ENCODE measurements around the gene INPP5D. TPM values are rescaled to one million over a fixed set of nuclear protein-coding genes. Genes with fewer than 3 reads are reported as not detected.

The INPP5D gene
- total RNA-seq, 2 experiments from 2014 or later = 50.9 to 51.0 TPM

DNA sequence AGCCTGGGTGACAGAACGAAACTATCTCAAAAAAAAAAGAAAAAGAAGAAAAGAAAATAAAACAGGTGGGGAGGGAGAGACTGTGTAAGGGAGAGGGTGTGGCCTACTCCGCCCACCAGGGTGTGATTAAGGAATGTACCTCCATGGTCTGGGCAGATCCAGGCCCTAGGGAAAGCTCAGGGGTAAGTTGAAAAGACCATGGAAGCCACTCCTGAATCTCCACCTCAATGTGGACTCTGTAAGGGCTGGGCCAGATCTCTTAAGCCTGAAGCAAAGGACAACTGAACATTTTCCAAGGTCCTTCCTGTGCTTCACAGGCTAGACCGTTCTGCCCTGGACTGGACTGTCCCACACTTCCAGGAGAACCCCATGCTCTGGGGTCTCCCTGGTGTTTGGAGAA lies 181.7 kb downstream of the INPP5D start:
- no peaks in the 10 kb centered on the region for H3K27me3 Mint-ChIP-seq (ENCODE audit: low read depth)
- H3K4me1 Mint-ChIP-seq (ENCODE audit: low read depth) = peaks cover 56% of the 10 kb centered on the region
- peak overlapping the region; percentile 14 for H3K27ac Mint-ChIP-seq
- CTCF ChIA-PET = interaction anchor here (0.8 to 2.4 kb wide), 3 partner anchors 9 to 348 kb away, joined by 4 to 8 read pairs (median 7); partner anchors contain the start of gene ATG16L1
- H3K9me3 Mint-ChIP-seq = no peaks in the 10 kb centered on the region
- intact Hi-C loops (cut with micrococcal nuclease) = no loop called here
- no peaks in the 10 kb centered on the region for H3K36me3 Mint-ChIP-seq (ENCODE audit: low read depth)
- H3K4me3 Mint-ChIP-seq = no peak overlapping the region
- no peak for DNase-seq

DNA sequence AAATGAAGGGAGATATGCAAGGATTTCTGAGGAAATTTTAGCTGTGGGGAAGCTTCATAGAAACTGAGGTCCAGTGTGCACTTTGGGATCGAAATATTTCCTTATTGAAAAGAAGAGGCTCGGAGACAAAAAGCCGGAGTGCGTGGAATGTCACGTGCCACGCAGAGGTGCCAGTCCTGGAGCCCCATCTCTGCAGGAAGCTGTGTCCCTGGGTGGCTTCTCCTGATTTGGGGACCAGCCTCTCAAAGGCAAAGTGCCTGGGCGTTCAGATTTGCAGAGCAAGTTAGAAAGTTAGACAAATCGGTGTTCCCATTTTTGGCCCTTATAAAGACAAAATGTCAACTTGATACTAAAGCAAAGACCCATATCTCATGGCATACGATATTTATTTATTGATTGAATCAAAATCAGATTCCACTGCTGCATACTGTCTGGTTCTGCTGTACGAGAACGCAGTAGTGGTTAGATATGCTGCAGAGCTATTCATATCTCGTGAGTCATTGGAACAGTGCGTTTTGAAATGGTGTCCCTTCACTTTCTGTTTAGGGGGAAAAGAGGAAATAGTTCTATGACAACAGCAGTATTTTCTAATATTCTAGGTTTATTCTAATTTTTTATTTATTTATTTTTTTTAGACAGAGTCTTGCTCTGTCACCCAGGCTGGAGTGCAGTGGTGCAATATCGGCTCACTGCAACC lies 182.2 kb downstream of the INPP5D start:
- no peaks in the 10 kb centered on the region for H3K9me3 Mint-ChIP-seq
- H3K27ac Mint-ChIP-seq = no peak overlapping the region
- no peaks in the 10 kb centered on the region for H3K36me3 Mint-ChIP-seq (ENCODE audit: low read depth)
- no peaks in the 10 kb centered on the region for H3K27me3 Mint-ChIP-seq (ENCODE audit: low read depth)
- intact Hi-C loops (cut with micrococcal nuclease) = no loop called here
- CTCF ChIA-PET = interaction anchor here (1.1 to 2.4 kb wide), 3 partner anchors 9 to 160 kb away, joined by 3 to 8 read pairs (median 4); partner anchors contain the start of gene ATG16L1
- peaks cover 61% of the 10 kb centered on the region for H3K4me1 Mint-ChIP-seq (ENCODE audit: low read depth)
- H3K4me3 Mint-ChIP-seq = no peak overlapping the region
- DNase-seq = no peak

DNA sequence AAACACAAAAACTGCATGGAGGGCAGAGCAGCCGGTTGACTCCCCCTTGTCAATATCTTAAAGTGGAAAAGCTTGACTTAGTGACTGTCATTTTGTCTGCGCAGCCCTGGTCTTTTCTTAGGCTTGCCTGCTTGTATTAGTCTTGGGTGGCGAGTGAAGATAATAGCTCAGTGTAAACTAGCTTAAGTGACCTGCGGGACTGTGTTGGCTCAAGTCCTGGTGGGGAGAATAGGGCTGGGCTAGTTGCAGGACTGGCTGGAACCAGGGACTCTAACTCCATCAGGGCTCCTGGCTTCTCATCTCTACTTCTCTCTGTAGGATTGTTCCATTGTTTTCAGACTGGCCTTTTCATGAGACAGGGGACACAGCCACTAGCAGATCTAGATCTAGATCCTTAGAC lies 183.2 kb downstream of the INPP5D start:
- CTCF ChIA-PET = interaction anchor here (1.1 kb wide), 1 partner anchor 57 kb away, joined by 3 read pairs; no protein-coding TSS in a partner anchor
- H3K27ac Mint-ChIP-seq = peak overlapping the region; percentile 38

GRCh38 chr2:233244818-233245217 lies 184.7 kb downstream of the INPP5D start:
- no peaks in the 10 kb centered on the region for H3K27me3 Mint-ChIP-seq (ENCODE audit: low read depth)
- H3K4me1 Mint-ChIP-seq (ENCODE audit: low read depth) = peaks cover 64% of the 10 kb centered on the region

More for the DNA sequence above, 183.2 kb downstream of the INPP5D start:
- no peak overlapping the region for H3K4me3 Mint-ChIP-seq
- H3K27me3 Mint-ChIP-seq (ENCODE audit: low read depth) = no peaks in the 10 kb centered on the region
- peaks cover 64% of the 10 kb centered on the region for H3K4me1 Mint-ChIP-seq (ENCODE audit: low read depth)
- H3K9me3 Mint-ChIP-seq = no peaks in the 10 kb centered on the region
- intact Hi-C loops (cut with micrococcal nuclease) = no loop called here
- DNase-seq = no peak
- no peaks in the 10 kb centered on the region for H3K36me3 Mint-ChIP-seq (ENCODE audit: low read depth)

GRCh38 chr2:233245406-233245805 lies 185.3 kb downstream of the INPP5D start:
- no peaks in the 10 kb centered on the region for H3K9me3 Mint-ChIP-seq
- no peaks in the 10 kb centered on the region for H3K36me3 Mint-ChIP-seq (ENCODE audit: low read depth)
- intact Hi-C loops (cut with micrococcal nuclease) = loop anchor here (5.0 kb wide), 2 partner anchors 103 to 408 kb away; no protein-coding TSS in a partner anchor
- CTCF ChIA-PET = no interaction called here
- no peaks in the 10 kb centered on the region for H3K27me3 Mint-ChIP-seq (ENCODE audit: low read depth)
- H3K4me1 Mint-ChIP-seq (ENCODE audit: low read depth) = peaks cover 67% of the 10 kb centered on the region
- H3K4me3 Mint-ChIP-seq = no peak overlapping the region
- no peak for DNase-seq
- H3K27ac Mint-ChIP-seq = no peak overlapping the region

More at GRCh38 chr2:233244818-233245217, 184.7 kb downstream of the INPP5D start:
- no peak for DNase-seq
- Mint-ChIP-seq H3K36me3 (ENCODE audit: low read depth) (no peaks in the 10 kb centered on the region), H3K4me3 (no peak overlapping the region), H3K27ac (no peak overlapping the region), H3K9me3 (no peaks in the 10 kb centered on the region)
- intact Hi-C loops (cut with micrococcal nuclease) = loop anchor here (5.0 kb wide), 2 partner anchors 103 to 408 kb away; no protein-coding TSS in a partner anchor
- CTCF ChIA-PET = no interaction called here

- CTCF ChIA-PET = interaction anchor here (0.9 to 1.7 kb wide), 3 partner anchors 23 to 406 kb away, joined by 3 to 5 read pairs (median 4); no protein-coding TSS in a partner anchor
- intact Hi-C loops (cut with micrococcal nuclease) = loop anchor here (1.0 to 5.0 kb wide), 7 partner anchors 105 to 696 kb away; no protein-coding TSS in a partner anchor
- H3K36me3 Mint-ChIP-seq (ENCODE audit: low read depth) = no peaks in the 10 kb centered on the region
- peak overlapping the region; percentile 11 for H3K4me3 Mint-ChIP-seq
- DNase-seq = no peak
- no peaks in the 10 kb centered on the region for H3K27me3 Mint-ChIP-seq (ENCODE audit: low read depth)
- H3K9me3 Mint-ChIP-seq = no peaks in the 10 kb centered on the region
- H3K4me1 Mint-ChIP-seq (ENCODE audit: low read depth) = peaks cover 59% of the 10 kb centered on the region
- H3K27ac Mint-ChIP-seq = peak overlapping the region; percentile 95
Measured at GRCh38 chr2:233247116-233247515, 187.0 kb downstream of the INPP5D start.

DNA sequence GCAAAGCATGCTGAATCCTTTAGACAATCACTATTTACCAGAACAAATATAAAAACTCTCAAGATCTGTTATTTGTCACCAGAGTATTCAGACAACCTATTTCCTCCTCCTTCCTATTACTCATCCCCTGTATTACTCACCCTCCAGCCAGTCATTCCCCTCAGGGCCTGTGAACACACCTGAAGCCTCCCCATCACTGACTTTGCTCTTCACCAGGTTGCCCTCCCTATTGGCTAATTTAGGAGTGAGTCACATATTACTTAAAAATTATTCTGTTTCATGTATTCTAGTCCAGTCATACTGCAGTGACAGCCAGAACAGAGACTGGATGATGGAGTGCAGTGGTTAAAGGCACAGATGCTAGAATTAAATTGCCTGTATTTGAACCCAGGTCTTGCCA lies 187.6 kb downstream of the INPP5D start:
- peak overlapping the region; percentile 95 for H3K27ac Mint-ChIP-seq
- H3K4me3 Mint-ChIP-seq = peak overlapping the region; percentile 36
- intact Hi-C loops (cut with micrococcal nuclease) = loop anchor here (1.0 to 5.0 kb wide), 7 partner anchors 105 to 696 kb away; no protein-coding TSS in a partner anchor
- H3K9me3 Mint-ChIP-seq = no peaks in the 10 kb centered on the region
- H3K36me3 Mint-ChIP-seq (ENCODE audit: low read depth) = peaks cover under 1% of the 10 kb centered on the region
- peaks cover 56% of the 10 kb centered on the region for H3K4me1 Mint-ChIP-seq (ENCODE audit: low read depth)
- peak; percentile 87 for DNase-seq
- CTCF ChIA-PET = interaction anchor here (1.7 kb wide), 1 partner anchor 194 kb away, joined by 5 read pairs; no protein-coding TSS in a partner anchor
- no peaks in the 10 kb centered on the region for H3K27me3 Mint-ChIP-seq (ENCODE audit: low read depth)

DNA sequence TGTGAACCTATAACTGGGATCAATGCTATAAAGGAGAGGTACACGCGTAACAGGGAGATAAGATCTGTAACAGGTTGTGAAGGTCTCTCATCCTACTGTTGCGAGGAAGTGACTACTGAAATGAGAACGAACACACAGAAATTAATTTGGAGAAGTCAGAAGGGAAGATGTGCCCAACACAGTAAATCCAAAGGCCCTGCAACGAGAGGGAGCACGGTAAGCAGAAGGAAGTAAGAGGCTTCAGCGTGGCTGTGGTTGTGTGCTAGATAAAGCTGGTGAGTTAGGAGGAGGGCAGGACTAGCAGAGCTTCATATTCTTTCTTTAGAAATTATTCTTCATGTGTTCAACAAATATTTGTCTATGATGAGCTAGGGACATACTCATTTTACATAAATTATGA lies 188.9 kb downstream of the INPP5D start:
- no peaks in the 10 kb centered on the region for H3K27me3 Mint-ChIP-seq (ENCODE audit: low read depth)
- no peaks in the 10 kb centered on the region for H3K9me3 Mint-ChIP-seq
- intact Hi-C loops (cut with micrococcal nuclease) = loop anchor here (5.0 kb wide), 2 partner anchors 107 to 412 kb away; no protein-coding TSS in a partner anchor
- peaks cover 65% of the 10 kb centered on the region for H3K4me1 Mint-ChIP-seq (ENCODE audit: low read depth)
- DNase-seq = no peak
- CTCF ChIA-PET = interaction anchor here (1.3 to 2.7 kb wide), 3 partner anchors 17 to 396 kb away, joined by 4 to 13 read pairs (median 7); no protein-coding TSS in a partner anchor
- no peak overlapping the region for H3K4me3 Mint-ChIP-seq
- peaks cover 5% of the 10 kb centered on the region for H3K36me3 Mint-ChIP-seq (ENCODE audit: low read depth)
- H3K27ac Mint-ChIP-seq = peak overlapping the region; percentile 78

DNA sequence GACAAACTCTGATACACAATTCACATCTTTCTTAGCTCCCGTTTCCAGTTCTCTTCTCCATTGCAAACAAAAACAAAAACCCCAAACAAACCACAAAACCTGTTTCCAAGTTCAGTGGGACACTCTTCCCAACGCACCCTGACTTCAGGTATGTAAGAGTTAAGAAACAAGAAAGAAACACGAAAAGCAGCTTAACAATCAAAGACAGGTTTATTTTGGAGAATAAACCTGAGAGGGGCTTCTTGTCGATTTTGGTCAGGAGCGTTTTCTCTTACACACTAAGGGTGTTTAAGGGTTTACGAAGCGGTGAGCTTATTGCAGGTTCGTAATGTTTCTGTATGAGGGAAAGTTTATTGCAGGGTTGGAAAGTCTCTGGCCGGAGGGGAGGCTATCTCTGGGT lies 190.4 kb downstream of the INPP5D start:
- H3K9me3 Mint-ChIP-seq = no peaks in the 10 kb centered on the region
- peak overlapping the region; percentile 97 for H3K27ac Mint-ChIP-seq
- CTCF ChIA-PET = interaction anchor here (1.2 to 3.1 kb wide), 11 partner anchors 9 to 398 kb away, joined by 3 to 19 read pairs (median 4); partner anchors contain the start of gene INPP5D
- DNase-seq = no peak
- intact Hi-C loops (cut with micrococcal nuclease) = loop anchor here (2.0 kb wide), 1 partner anchor 16 kb away; no protein-coding TSS in a partner anchor
- peak overlapping the region; percentile 85 for H3K4me3 Mint-ChIP-seq
- H3K27me3 Mint-ChIP-seq (ENCODE audit: low read depth) = no peaks in the 10 kb centered on the region
- H3K4me1 Mint-ChIP-seq (ENCODE audit: low read depth) = peaks cover 66% of the 10 kb centered on the region
- peaks cover 11% of the 10 kb centered on the region for H3K36me3 Mint-ChIP-seq (ENCODE audit: low read depth)

DNA sequence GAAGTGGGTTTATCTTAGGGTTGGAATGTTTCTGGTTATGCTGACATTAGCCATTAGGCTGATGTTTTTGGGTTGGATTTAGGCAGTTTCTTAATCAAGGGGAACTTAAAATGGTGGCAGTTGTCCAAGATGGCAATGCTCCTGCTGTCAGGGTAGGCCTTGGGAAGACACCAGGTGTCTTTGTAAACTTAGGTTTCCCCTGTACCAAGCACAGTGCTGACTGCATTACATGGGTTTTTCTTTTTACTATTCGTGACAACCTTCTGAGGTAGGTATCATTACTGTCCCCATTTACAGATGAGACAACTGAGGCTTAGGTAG lies 190.8 kb downstream of the INPP5D start:
- H3K27ac Mint-ChIP-seq = peak overlapping the region; percentile 97
- H3K9me3 Mint-ChIP-seq = no peaks in the 10 kb centered on the region
- H3K36me3 Mint-ChIP-seq (ENCODE audit: low read depth) = peaks cover 12% of the 10 kb centered on the region
- H3K4me3 Mint-ChIP-seq = peak overlapping the region; percentile 85
- DNase-seq = no peak
- H3K4me1 Mint-ChIP-seq (ENCODE audit: low read depth) = peaks cover 70% of the 10 kb centered on the region
- CTCF ChIA-PET = interaction anchor here (1.2 to 3.1 kb wide), 13 partner anchors 10 to 479 kb away, joined by 3 to 19 read pairs (median 4); partner anchors contain the start of gene INPP5D
- H3K27me3 Mint-ChIP-seq (ENCODE audit: low read depth) = no peaks in the 10 kb centered on the region
- intact Hi-C loops (cut with micrococcal nuclease) = loop anchor here (1.0 to 2.0 kb wide), 10 partner anchors 16 to 645 kb away; partner anchors contain the start of genes GIGYF2 and INPP5D

- CTCF ChIA-PET = interaction anchor here (1.2 to 3.1 kb wide), 9 partner anchors 10 to 480 kb away, joined by 3 to 19 read pairs (median 4); partner anchors contain the start of gene INPP5D
- H3K9me3 Mint-ChIP-seq = no peaks in the 10 kb centered on the region
- peaks cover 70% of the 10 kb centered on the region for H3K4me1 Mint-ChIP-seq (ENCODE audit: low read depth)
Measured at GRCh38 chr2:233251306-233252116, 191.4 kb downstream of the INPP5D start, which contains the start of gene ATG16L1. ATG16L1 (plus strand) TSS chr2:233251673; CDS start chr2:233251828, 155 bp downstream.

More at GRCh38 chr2:233251306-233252116, 191.4 kb downstream of the INPP5D start, which contains the start of gene ATG16L1:
- no peaks in the 10 kb centered on the region for H3K27me3 Mint-ChIP-seq (ENCODE audit: low read depth)
- intact Hi-C loops (cut with micrococcal nuclease) = loop anchor here (1.0 to 2.0 kb wide), 10 partner anchors 17 to 645 kb away; partner anchors contain the start of genes GIGYF2 and INPP5D
- H3K4me3 Mint-ChIP-seq = peak within 1 kb of the TSS; percentile 85
- DNase-seq = peak; percentile 97
- H3K36me3 Mint-ChIP-seq (ENCODE audit: low read depth) = peaks cover 15% of the 10 kb centered on the region
- H3K27ac Mint-ChIP-seq = peak within 1 kb of the TSS; percentile 97

Data from activated naive CD4-positive, alpha-beta T cell treated with anti-CD3 and anti-CD28 coated beads for 36 hours (primary cell).